Body of pancreas (tissue), 4 donors: ENCODE results near the gene TNFRSF17.

Experiments used
- POLR2A ChIP-seq, 3 donors: fragments of 450-650 bp; IDR thresholded peaks; one replicate each; pipeline ENCODE4 v1.6.1; 2016; ENCODE audit warnings: antibody characterized with exemption in 3 of 3, mild to moderate bottlenecking in 2 of 3
- TF ChIP-seq, protein P1 (sequence below), 7 experiments: fragments of 450-650 bp in 4 of 7; fragments of 200-600 bp in 3 of 7; sonication (generic) in 3 of 7; IDR thresholded peaks; one replicate each; pipeline ENCODE4 v1.5.1; 2016 to 2019; ENCODE audit warnings: antibody characterized with exemption in 7 of 7

DNA sequence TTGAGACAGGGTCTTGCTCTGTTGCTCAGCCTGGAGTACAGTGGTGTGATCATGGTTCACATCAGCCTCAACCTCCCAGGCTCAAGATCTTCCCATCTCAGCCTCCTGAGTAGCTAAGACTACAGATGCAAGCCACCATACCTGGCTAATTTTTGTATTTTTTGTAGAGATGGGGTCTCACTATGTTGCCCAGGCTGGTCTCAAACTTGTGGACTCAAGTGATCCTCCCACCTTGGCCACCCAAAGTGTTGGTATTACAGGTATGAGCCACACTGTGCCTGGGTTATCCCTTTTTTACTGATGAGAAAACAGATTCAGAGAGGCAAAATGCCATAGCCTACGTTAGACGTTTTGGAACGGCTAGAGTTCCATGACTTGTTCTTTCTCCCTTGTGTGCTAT lies 41.6 kb downstream of the TNFRSF17 start:
- TF ChIP-seq, protein P1, sequence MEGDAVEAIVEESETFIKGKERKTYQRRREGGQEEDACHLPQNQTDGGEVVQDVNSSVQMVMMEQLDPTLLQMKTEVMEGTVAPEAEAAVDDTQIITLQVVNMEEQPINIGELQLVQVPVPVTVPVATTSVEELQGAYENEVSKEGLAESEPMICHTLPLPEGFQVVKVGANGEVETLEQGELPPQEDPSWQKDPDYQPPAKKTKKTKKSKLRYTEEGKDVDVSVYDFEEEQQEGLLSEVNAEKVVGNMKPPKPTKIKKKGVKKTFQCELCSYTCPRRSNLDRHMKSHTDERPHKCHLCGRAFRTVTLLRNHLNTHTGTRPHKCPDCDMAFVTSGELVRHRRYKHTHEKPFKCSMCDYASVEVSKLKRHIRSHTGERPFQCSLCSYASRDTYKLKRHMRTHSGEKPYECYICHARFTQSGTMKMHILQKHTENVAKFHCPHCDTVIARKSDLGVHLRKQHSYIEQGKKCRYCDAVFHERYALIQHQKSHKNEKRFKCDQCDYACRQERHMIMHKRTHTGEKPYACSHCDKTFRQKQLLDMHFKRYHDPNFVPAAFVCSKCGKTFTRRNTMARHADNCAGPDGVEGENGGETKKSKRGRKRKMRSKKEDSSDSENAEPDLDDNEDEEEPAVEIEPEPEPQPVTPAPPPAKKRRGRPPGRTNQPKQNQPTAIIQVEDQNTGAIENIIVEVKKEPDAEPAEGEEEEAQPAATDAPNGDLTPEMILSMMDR (IDR thresholded peaks at IDR 0.05) = no peak
- TF ChIP-seq POLR2A (IDR thresholded peaks at IDR 0.05) = no peak
